GM13976 (cell line): ENCODE measurements around the gene WNT7B.

Experiments used
- DNase-seq: peaks from one replicate; pipeline ENCODE4 v3.0.0; 2012; ENCODE audit warnings: low spot score
- in situ Hi-C: fragments of 300-500 bp; cut with MboI; formaldehyde crosslinking; loops from one replicate; pipeline ENCODE4 v1.12.0; 2022; ENCODE audit warnings: low sequenced_read_pairs, mixed read lengths, inconsistent platforms; ENCODE audit not compliant: unreplicated experiment
- TF ChIP-seq, protein P1 (sequence below): IDR thresholded peaks from 2 replicates; pipeline ENCODE4 v1.5.1; 2012; ENCODE audit warnings: borderline replicate concordance, mild to moderate bottlenecking; ENCODE audit not compliant: insufficient read depth; ENCODE audit errors: extremely low read depth, missing control alignments, control extremely low read depth

WNT7B gene

DNA sequence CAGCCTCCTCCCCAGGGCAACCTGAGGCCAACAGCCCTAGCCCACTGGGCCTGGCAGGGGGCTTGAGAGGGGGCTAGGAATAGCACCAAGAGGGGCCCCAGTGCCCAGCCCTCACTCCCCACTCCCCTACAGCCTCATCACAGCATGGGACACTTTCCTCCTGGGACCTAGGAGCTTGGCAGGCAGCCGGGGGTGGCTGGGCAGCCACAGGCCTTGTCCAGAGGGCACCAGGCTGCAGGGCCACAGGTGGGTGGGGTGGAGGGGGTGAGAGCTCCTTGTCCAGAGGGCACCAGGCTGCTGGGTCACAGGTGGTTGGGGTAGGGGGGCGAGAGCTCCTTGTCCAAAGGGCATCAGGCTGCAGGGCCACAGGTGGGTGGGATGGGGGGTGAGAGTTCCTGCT is 61.8 kb downstream of the WNT7B start:
- TF ChIP-seq, protein P1, sequence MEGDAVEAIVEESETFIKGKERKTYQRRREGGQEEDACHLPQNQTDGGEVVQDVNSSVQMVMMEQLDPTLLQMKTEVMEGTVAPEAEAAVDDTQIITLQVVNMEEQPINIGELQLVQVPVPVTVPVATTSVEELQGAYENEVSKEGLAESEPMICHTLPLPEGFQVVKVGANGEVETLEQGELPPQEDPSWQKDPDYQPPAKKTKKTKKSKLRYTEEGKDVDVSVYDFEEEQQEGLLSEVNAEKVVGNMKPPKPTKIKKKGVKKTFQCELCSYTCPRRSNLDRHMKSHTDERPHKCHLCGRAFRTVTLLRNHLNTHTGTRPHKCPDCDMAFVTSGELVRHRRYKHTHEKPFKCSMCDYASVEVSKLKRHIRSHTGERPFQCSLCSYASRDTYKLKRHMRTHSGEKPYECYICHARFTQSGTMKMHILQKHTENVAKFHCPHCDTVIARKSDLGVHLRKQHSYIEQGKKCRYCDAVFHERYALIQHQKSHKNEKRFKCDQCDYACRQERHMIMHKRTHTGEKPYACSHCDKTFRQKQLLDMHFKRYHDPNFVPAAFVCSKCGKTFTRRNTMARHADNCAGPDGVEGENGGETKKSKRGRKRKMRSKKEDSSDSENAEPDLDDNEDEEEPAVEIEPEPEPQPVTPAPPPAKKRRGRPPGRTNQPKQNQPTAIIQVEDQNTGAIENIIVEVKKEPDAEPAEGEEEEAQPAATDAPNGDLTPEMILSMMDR: no peak
- in situ Hi-C loops: no loop called here
- no peak for DNase-seq

DNA sequence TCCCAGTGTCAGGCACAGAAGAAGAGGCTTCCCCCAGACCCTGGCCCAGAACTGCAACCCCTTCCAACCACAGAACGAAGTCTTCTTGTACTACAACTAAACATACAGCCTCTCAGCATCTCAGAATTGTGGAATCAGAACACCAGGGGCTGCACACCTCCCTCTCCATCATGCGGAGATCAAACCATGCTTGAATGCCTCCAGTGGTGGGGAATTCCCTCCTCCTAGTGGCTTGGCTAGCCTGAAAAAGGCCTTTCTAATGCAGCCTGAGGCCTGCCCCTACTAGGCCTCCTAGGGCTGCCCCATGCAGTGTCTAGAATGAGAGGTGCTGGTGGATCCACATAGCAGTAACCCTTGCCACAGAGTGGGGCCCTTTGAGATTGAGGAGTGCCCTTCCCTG is 62.7 kb downstream of the WNT7B start:
- in situ Hi-C loops: no loop called here
- DNase-seq: no peak
- TF ChIP-seq, protein P1: no peak

DNA sequence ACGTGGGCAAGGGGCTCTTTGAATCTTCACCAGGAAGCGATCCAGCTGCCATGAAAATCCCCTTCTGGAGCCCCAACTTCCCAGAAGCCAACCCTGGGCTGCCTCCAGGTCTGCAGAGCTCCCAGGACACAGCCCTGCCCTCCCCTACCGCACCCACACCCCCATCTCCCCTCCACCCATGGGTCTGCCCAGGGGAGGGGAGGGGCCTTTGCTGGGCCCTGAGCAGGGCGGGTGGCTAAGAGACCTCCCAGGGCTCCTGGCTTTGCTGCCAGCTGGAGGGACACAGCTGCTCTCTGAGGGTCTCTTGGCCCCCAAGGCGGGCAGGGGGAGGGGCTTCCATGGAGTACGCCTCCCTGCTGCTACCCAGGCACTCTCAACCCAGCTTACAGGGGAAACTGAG is 64.1 kb downstream of the WNT7B start:
- TF ChIP-seq, protein P1: no peak
- in situ Hi-C loops: no loop called here
- DNase-seq: no peak

DNA sequence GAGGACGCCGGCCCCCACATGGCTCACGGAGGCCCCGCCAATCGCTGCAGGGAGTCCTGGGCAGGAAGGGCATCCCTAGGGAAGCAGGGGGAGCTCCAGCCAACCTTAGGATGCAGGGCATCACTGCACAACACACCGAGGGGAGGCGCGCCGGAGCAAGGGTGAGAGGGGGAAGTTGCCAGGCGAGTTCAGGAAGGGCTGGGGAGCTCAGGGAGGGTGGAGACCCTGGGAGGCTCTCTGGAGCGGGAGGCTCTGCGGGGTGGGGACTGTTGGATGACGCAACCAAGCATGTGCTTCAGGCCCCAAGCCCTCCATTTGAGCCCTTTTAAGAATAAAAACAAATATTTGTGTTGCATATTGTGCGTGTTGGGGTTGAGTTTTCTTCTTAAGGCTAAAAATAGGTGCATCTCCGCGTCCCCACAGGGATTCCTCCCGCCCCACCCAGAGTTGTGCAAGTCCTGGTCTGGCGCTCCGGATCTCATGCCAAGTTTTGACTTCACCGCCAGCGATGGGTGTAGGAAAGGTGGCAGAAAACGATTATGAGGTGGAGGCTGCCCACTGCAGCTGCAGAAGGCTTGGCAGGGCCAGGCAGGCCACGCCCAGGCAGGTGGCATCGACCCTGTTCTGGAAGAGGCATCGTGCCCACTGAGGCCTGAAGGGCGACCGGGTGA is 65.2 kb downstream of the WNT7B start:
- TF ChIP-seq, protein P1: no peak
- in situ Hi-C loops: no loop called here

DNA sequence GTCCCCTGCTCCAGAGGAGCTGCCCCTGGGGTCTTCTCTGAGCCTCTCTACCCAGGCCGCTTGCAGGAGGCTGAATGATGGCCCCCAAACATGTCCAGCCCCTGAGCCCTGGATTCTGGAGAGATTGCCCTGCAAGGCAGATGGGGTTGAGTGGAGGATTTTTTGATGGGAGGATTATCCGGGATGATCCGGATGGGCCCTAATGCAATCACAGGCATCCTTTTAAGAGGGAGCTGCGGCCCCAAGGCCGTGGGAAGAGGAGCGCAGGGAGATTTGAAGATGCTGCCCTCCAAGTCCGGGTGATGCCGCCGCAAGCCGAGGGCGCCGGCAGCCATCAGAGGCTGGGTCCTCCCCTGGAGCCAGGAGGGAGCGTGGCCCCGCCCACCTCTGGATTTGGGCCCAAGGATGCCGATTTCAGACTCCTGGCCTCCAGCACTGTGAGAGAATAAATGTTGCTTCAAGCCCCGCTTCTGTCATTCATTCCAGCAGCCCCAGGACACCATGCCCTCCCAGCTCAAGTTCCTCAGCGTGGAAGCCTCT is 66.0 kb downstream of the WNT7B start:
- TF ChIP-seq, protein P1: no peak
- DNase-seq: no peak
- in situ Hi-C loops: no loop called here

More for the DNA sequence above, 65.2 kb downstream of the WNT7B start:
- no peak for DNase-seq

DNA sequence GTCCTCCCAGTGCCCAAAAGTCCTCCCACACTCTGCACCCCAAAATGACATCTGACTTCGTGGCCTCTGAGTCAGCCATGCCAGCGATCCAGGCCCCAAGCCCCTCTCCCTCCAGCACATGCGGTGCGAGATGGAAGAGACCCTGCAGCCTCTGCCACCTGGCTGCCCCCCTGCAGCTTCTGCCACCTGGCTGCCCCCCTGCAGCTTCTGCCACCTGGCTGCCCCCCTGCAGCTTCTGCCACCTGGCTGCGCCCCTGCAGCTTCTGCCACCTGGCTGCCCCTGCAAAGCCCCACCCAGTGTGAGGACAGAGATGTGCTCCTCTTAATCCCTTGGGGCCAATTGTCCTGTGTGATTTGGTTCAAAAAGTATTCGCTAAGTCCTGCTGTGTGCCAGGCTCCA is 68.0 kb downstream of the WNT7B start:
- DNase-seq: no peak
- TF ChIP-seq, protein P1: no peak
- in situ Hi-C loops: no loop called here
